IMR-90 (cell line): ENCODE results near the gene TMEM53. TPM values are rescaled to one million over a fixed set of nuclear protein-coding genes. Genes with fewer than 3 reads are reported as not detected.

ENCODE experiments used
- ATAC-seq: fragments of 200-7000 bp; cut with Tn5 transposase; 2 replicates; pipeline ENCODE4 v1.9.1; 2020; ENCODE audit warnings: low read depth, mild to moderate bottlenecking, moderate library complexity
- BruUV-seq: library from RNA; stranded (reverse); fragments of 400-500 nt; replicated peaks from 2 replicates; lab custom pipeline; 2021; lab: Mats Ljungman, UMichigan
- CTCF ChIA-PET: fragments of 300-600 bp; formaldehyde crosslinking; extraction: SDS; loops from one replicate; lab custom pipeline; 2021; ENCODE audit warnings: antibody characterized with exemption; lab: Yijun Ruan, JAX
- POLR2A ChIA-PET: fragments of 300-600 bp; sonication (Branson Sonifier 250); formaldehyde crosslinking; loops from one replicate; lab custom pipeline; 2022; ENCODE audit warnings: antibody characterized with exemption; ENCODE audit not compliant: unreplicated experiment; lab: Charles Lee
- DNase-seq: peaks from one replicate; pipeline ENCODE4 v3.0.0; 2013
- H2AFZ ChIP-seq: replicated peaks from 2 replicates; pipeline ENCODE3; 2013; ENCODE audit warnings: low read length, mild to moderate bottlenecking; ENCODE audit not compliant: poor library complexity
- H2AK5ac ChIP-seq: 2 replicates; pipeline ENCODE4 v1.6.1; 2013; ENCODE audit warnings: low read depth, low read length, inconsistent platforms
- H2AK9ac ChIP-seq: replicated peaks from 2 replicates; pipeline ENCODE3; 2013; ENCODE audit warnings: mild to moderate bottlenecking, low read depth, low read length, moderate library complexity; ENCODE audit not compliant: poor library complexity
- H2BK120ac ChIP-seq: 2 replicates; pipeline ENCODE4 v1.6.1; 2013; ENCODE audit warnings: low read depth, low read length, inconsistent platforms
- H2BK15ac ChIP-seq: 3 replicates; pipeline ENCODE4 v1.6.1; 2013; ENCODE audit warnings: low read depth, low read length, inconsistent platforms
- H2BK20ac ChIP-seq: 2 replicates; pipeline ENCODE4 v1.6.1; 2013; ENCODE audit warnings: low read depth, mild to moderate bottlenecking, inconsistent platforms, low read length, moderate library complexity
- H2BK5ac ChIP-seq: 2 replicates; pipeline ENCODE4 v1.6.1; 2013; ENCODE audit warnings: mild to moderate bottlenecking, low read depth, low read length, inconsistent platforms; ENCODE audit not compliant: poor library complexity, severe bottlenecking
- H3K14ac ChIP-seq: replicated peaks from 2 replicates; pipeline ENCODE4 v1.6.1; 2013; ENCODE audit warnings: low read depth, low read length, inconsistent platforms
- H3K18ac ChIP-seq: 2 replicates; pipeline ENCODE4 v1.6.1; 2013; ENCODE audit warnings: low read depth, low read length, control low read depth
- H3K23ac ChIP-seq: 2 replicates; pipeline ENCODE4 v1.6.1; 2013; ENCODE audit warnings: low read depth, low read length, inconsistent platforms
- H3K27ac ChIP-seq: 2 replicates; pipeline ENCODE4 v1.5.1; 2013; ENCODE audit warnings: mild to moderate bottlenecking, control low read depth, low read length; ENCODE audit not compliant: insufficient read depth
- H3K27me3 ChIP-seq: 2 replicates; pipeline ENCODE4 v1.6.1; 2013; ENCODE audit warnings: low read length; ENCODE audit not compliant: control insufficient read depth, insufficient read depth
- H3K36me3 ChIP-seq: 2 replicates; pipeline ENCODE4 v1.6.1; 2013; ENCODE audit warnings: low read length, mixed read lengths; ENCODE audit not compliant: control insufficient read depth, insufficient read depth
- H3K4ac ChIP-seq: 2 replicates; pipeline ENCODE4 v1.6.1; 2013; ENCODE audit warnings: low read depth, low read length, inconsistent platforms
- H3K4me1 ChIP-seq: 2 replicates; pipeline ENCODE4 v1.6.1; 2013; ENCODE audit warnings: low read length, mixed read lengths; ENCODE audit not compliant: control insufficient read depth, insufficient read depth
- H3K4me2 ChIP-seq: 2 replicates; pipeline ENCODE4 v1.6.1; 2013; ENCODE audit warnings: low read depth, mild to moderate bottlenecking, control low read depth, low read length, moderate library complexity
- H3K4me3 ChIP-seq: 2 replicates; pipeline ENCODE4 v1.5.1; 2013; ENCODE audit warnings: low read depth, mild to moderate bottlenecking, control low read depth, low read length, moderate library complexity; ENCODE audit not compliant: insufficient read depth
- H3K56ac ChIP-seq: 2 replicates; pipeline ENCODE4 v1.6.1; 2013; ENCODE audit warnings: low read length, inconsistent platforms; ENCODE audit not compliant: insufficient read depth; ENCODE audit errors: extremely low read depth
- H3K79me1 ChIP-seq, 2 experiments: 2 replicates each; pipeline ENCODE4 v1.6.1; 2013; ENCODE audit warnings: low read length in 2 of 2, inconsistent platforms in 1 of 2, low read depth in 1 of 2
- H3K9ac ChIP-seq: 2 replicates; pipeline ENCODE4 v1.6.1; 2013; ENCODE audit warnings: low read depth, low read length, control low read depth
- H3K9me1 ChIP-seq: 2 replicates; pipeline ENCODE4 v1.6.1; 2013; ENCODE audit warnings: low read length, inconsistent platforms; ENCODE audit not compliant: insufficient read depth
- H3K9me3 ChIP-seq: 2 replicates; pipeline ENCODE4 v1.6.1; 2013; ENCODE audit warnings: low read length; ENCODE audit not compliant: control insufficient read depth, insufficient read depth
- H4K20me1 ChIP-seq: 2 replicates; pipeline ENCODE4 v1.6.1; 2013; ENCODE audit warnings: low read length, inconsistent platforms; ENCODE audit not compliant: insufficient read depth
- H4K5ac ChIP-seq: 2 replicates; pipeline ENCODE4 v1.6.1; 2013; ENCODE audit warnings: mild to moderate bottlenecking, low read depth, low read length, control low read depth
- H4K8ac ChIP-seq, 2 experiments: 2 replicates each; pipeline ENCODE4 v1.6.1; 2013; ENCODE audit warnings: low read depth in 2 of 2, low read length in 2 of 2, control low read depth in 1 of 2, inconsistent platforms in 1 of 2
- H4K91ac ChIP-seq: 2 replicates; pipeline ENCODE4 v1.6.1; 2013; ENCODE audit warnings: low read depth, low read length, inconsistent platforms; ENCODE audit not compliant: insufficient read depth
- CEBPB ChIP-seq: IDR thresholded peaks from 2 replicates; pipeline ENCODE4 v1.6.1; 2012; ENCODE audit warnings: low read depth, low read length, improper control_type of control experiment
- FOS ChIP-seq: fragments of 150-350 bp; IDR thresholded peaks from 2 replicates; pipeline ENCODE4 v1.6.1; 2016; ENCODE audit warnings: low read depth, low read length
- MAFK ChIP-seq: IDR thresholded peaks from 2 replicates; pipeline ENCODE4 v1.6.1; 2012; ENCODE audit warnings: low read depth, low read length, improper control_type of control experiment
- POLR2A ChIP-seq: IDR thresholded peaks from 2 replicates; pipeline ENCODE4 v1.6.1; 2012; ENCODE audit warnings: mild to moderate bottlenecking, low read depth, low read length
- WGBS, 2 experiments: methylation state at CpG; one replicate each; pipeline versions ENCODE4 v1.1.5 to v1.1.7; 2013; ENCODE audit warnings: missing lambda C conversion rate in 2 of 2; ENCODE audit not compliant: insufficient read length in 1 of 2; ENCODE audit errors: extremely low coverage in 2 of 2; 5-methylcytosine and 5-hydroxymethylcytosine counted together
- dilution Hi-C: fragments of 300-500 bp; cut with HindIII; formaldehyde crosslinking; loops from one replicate; pipeline ENCODE4 v1.14.3; 2018; ENCODE audit warnings: low sequenced_read_pairs; ENCODE audit not compliant: unreplicated experiment
- in situ Hi-C: fragments of 300-500 bp; cut with MboI; formaldehyde crosslinking; loops from 3 replicates; pipeline ENCODE4 v1.14.3; 2019; ENCODE audit warnings: low sequenced_read_pairs, inconsistent platforms, mixed read lengths
- intact Hi-C: fragments of 100-400 bp; cut with micrococcal nuclease; formaldehyde crosslinking; loops from 2 replicates; pipeline ENCODE4 v1.10.0; 2022
- polyA plus RNA-seq, 3 experiments: library from polyadenylated mRNA; depleted of rRNA; stranded (reverse); fragments of >200 nt; gene quantifications; 2 replicates each; pipeline ENCODE4 v1.2.3, GENCODE V29; 2012; ENCODE audit warnings: low replicate concordance in 1 of 3
- total RNA-seq: library from RNA; depleted of rRNA; stranded (reverse); fragments of >200 nt; gene quantifications from 2 replicates; pipeline ENCODE4 v1.2.3, GENCODE V29; 2012

TMEM53 gene
- total and polyA plus RNA-seq, 2 of the 4 experiments (the other 2 are of a cell fraction): 2.7 to 6.3 TPM

DNA sequence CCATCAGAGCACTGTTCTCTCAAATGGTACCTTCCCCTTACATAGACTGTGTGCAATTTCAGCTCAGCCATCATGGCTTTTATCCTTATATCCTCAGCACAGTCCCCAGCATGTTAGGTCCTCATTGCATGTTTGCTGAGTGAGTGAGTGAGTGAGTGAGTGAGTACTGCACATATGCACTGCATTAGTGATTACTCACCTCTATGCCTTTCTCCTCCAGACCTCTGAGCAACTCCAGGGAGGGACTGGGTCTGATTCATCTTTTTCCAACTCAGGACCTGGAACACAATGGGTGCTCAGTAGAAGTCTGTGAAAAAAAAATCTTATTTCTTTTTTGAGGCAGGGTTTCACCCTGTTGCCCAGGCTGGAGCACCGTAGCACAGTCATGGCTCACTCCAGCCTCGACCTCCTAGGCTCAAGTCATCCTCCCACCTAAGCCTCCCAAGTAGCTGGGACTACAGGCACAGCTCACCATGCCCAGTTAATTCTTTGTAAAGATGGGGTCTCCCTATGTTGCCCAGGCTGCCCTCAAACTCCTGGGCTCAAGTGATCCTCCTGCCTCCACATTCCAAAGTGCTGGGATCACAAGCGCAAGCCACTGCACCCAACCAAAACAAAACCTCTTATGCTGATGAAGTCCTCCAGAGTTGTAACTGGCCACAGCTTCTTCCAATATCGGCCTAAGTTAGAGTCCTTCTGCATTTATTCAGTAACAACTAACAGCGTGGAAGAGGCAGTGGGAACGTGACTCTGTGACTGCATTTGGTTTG, 33.0 kb upstream of the TMEM53 start:
- TF ChIP-seq CEBPB (peak; percentile 51; the same call in 1 of the 2 replicates), FOS (peak; percentile 54), MAFK (peak; percentile 43; the same call in 1 of the 2 replicates), POLR2A (no peak)

More for the DNA sequence above, 33.0 kb upstream of the TMEM53 start:
- no peaks in the 10 kb centered on the region for H3K79me1 ChIP-seq
- peak overlapping the region; percentile 37 for H3K4ac ChIP-seq
- H4K91ac ChIP-seq: no peak overlapping the region
- H3K4me3 ChIP-seq: no peak overlapping the region
- no peaks in the 10 kb centered on the region for H3K27me3 ChIP-seq
- no peaks in the 10 kb centered on the region for H3K9me3 ChIP-seq
- peak overlapping the region; percentile 37 for H3K14ac ChIP-seq
- ATAC-seq (peak; percentile 90), DNase-seq (peak; percentile 94)
- H2AK9ac ChIP-seq: no peak overlapping the region
- ChIA-PET POLR2A (no interaction called here), CTCF (interaction anchor here (0.6 to 1.2 kb wide), 2 partner anchors 24 to 488 kb away, joined by 3 read pairs; partner anchors contain the start of gene RNU5D-1)
- H2BK120ac ChIP-seq: peak overlapping the region; percentile 75; the same call in 1 of the 2 replicates
- dilution Hi-C loops (no loop called here), intact Hi-C loops (no loop called here), in situ Hi-C loops (no loop called here)
- H3K9me1 ChIP-seq: peaks cover 17% of the 10 kb centered on the region
- H2AFZ ChIP-seq: peak overlapping the region; percentile 73
- peak overlapping the region; percentile 81 for H2BK5ac ChIP-seq
- H2BK15ac ChIP-seq: peak overlapping the region; percentile 7; the same call in 1 of the 3 replicates
- H4K5ac ChIP-seq: no peak overlapping the region
- peak overlapping the region in 1 of 2 experiments; percentile 69; a peak in 2 of 4 replicates for H4K8ac ChIP-seq
- H3K4me2 ChIP-seq: no peak overlapping the region; the same call in 1 of the 2 replicates
- H2AK5ac ChIP-seq: 0 out of 2 replicates have a peak overlapping the region, but pooled peaks have one; percentile 56
- no peak overlapping the region for H3K56ac ChIP-seq
- no peaks in the 10 kb centered on the region for H3K36me3 ChIP-seq
- H3K23ac ChIP-seq: no peak overlapping the region
- H3K9ac ChIP-seq: no peak overlapping the region
- H2BK20ac ChIP-seq: peak overlapping the region; percentile 43; the same call in 1 of the 2 replicates
- WGBS, 2 experiments: no CpG with 5 or more reads among the region's 6 CpGs
- peak overlapping the region; percentile 24; the same call in 1 of the 2 replicates for H3K18ac ChIP-seq
- no TSS peak for BruUV-seq
- H4K20me1 ChIP-seq: no peaks in the 10 kb centered on the region
- peak overlapping the region; percentile 33; the same call in 1 of the 2 replicates for H3K27ac ChIP-seq
- H3K4me1 ChIP-seq: peaks cover 6% of the 10 kb centered on the region
